HG03095 (cell line): Measurements from ENCODE around the gene CARS1.

Experiments
- ATAC-seq: cut with Tn5 transposase; IDR thresholded peaks from one replicate; pipeline ENCODE4 v1.9.1; 2021; ENCODE audit warnings: moderate library complexity; ENCODE audit not compliant: unreplicated experiment

The CARS1 gene

GRCh38 chr11:2963112-2963754 is 94.0 kb downstream of the CARS1 start:
- no peak for ATAC-seq

- ATAC-seq: no peak
Measured at GRCh38 chr11:2961080-2961479, 96.1 kb downstream of the CARS1 start.

GRCh38 chr11:2960139-2960538 is 97.1 kb downstream of the CARS1 start:
- ATAC-seq: no peak

GRCh38 chr11:2958251-2958650 is 99.0 kb downstream of the CARS1 start:
- no peak for ATAC-seq

- no peak for ATAC-seq
Measured at GRCh38 chr11:2955906-2956476, 101.2 kb downstream of the CARS1 start.

GRCh38 chr11:2954263-2954662 is 103.0 kb downstream of the CARS1 start:
- ATAC-seq: no peak

GRCh38 chr11:2952290-2952689 is 104.9 kb downstream of the CARS1 start:
- ATAC-seq: no peak

GRCh38 chr11:2951231-2952110 is 105.8 kb downstream of the CARS1 start:
- no peak for ATAC-seq
